Testis (tissue), 3 donors: Measurements from ENCODE around the gene CYTH4. TPM values are rescaled to one million over a fixed set of nuclear protein-coding genes. Genes with fewer than 3 reads are reported as not detected.

ENCODE experiments used
- DNase-seq: peaks from one replicate; pipeline ENCODE4 v3.0.0-alpha.2; 2019
- H3K27ac ChIP-seq, 2 donors: fragments of 200-600 bp; sonication (generic); one replicate each; pipeline ENCODE4 v1.5.1; 2019
- H3K27me3 ChIP-seq: fragments of 200-600 bp; sonication (generic); one replicate; pipeline ENCODE4 v1.5.1; 2019
- H3K36me3 ChIP-seq: fragments of 200-600 bp; sonication (generic); one replicate; pipeline ENCODE4 v1.5.1; 2017; ENCODE audit warnings: low read depth; ENCODE audit errors: missing control alignments
- H3K4me1 ChIP-seq: fragments of 200-600 bp; sonication (generic); one replicate; pipeline ENCODE4 v1.5.1; 2019
- H3K4me3 ChIP-seq, 2 donors: fragments of 200-600 bp; sonication (generic); one replicate each; pipeline ENCODE4 v1.5.1; 2017 to 2019
- H3K9me3 ChIP-seq: fragments of 200-600 bp; sonication (generic); one replicate; pipeline ENCODE4 v1.5.1; 2017
- POLR2A ChIP-seq: fragments of 450-650 bp; IDR thresholded peaks from one replicate; pipeline ENCODE4 v1.6.1; 2017; ENCODE audit warnings: antibody characterized with exemption, mild to moderate bottlenecking, moderate library complexity
- WGBS, 2 donors: methylation state at CpG; one replicate each; pipeline ENCODE4 v1.1.5; 2018; 5-methylcytosine and 5-hydroxymethylcytosine counted together
- intact Hi-C: fragments of 100-400 bp; cut with DNase I; formaldehyde crosslinking; loops from one replicate; pipeline ENCODE4 v1.15.1; 2023; ENCODE audit warnings: low total_unique reads
- polyA plus RNA-seq: library from polyadenylated mRNA; stranded (reverse); fragments of 350-450 nt; fragmentation: Illumina TruSeq; extraction: RNeasy Lipid Tissue Mini Kit (QIAGEN cat#74804); gene quantifications from one replicate; pipeline ENCODE4 v1.2.3, GENCODE V29; 2014; ENCODE audit warnings: low read depth, low replicate concordance; ENCODE audit not compliant: insufficient read depth
- total RNA-seq, 2 donors: library from RNA; depleted of rRNA; stranded (reverse); fragments of >200 nt; gene quantifications; one replicate each; pipeline ENCODE4 v1.2.3, GENCODE V29; 2016
- TF ChIP-seq, protein P1 (sequence below), 3 experiments: fragments of 450-650 bp in 2 of 3; fragments of 200-600 bp in 1 of 3; sonication (generic) in 1 of 3; IDR thresholded peaks; one replicate each; pipeline ENCODE4 v1.5.1; 2016 to 2019; ENCODE audit warnings: antibody characterized with exemption in 3 of 3, mild to moderate bottlenecking in 2 of 3, moderate library complexity in 1 of 3

The CYTH4 gene
- total and polyA plus RNA-seq, 3 donors from 2014 or later: 2.7 to 7.2 (median 6.8) TPM

DNA sequence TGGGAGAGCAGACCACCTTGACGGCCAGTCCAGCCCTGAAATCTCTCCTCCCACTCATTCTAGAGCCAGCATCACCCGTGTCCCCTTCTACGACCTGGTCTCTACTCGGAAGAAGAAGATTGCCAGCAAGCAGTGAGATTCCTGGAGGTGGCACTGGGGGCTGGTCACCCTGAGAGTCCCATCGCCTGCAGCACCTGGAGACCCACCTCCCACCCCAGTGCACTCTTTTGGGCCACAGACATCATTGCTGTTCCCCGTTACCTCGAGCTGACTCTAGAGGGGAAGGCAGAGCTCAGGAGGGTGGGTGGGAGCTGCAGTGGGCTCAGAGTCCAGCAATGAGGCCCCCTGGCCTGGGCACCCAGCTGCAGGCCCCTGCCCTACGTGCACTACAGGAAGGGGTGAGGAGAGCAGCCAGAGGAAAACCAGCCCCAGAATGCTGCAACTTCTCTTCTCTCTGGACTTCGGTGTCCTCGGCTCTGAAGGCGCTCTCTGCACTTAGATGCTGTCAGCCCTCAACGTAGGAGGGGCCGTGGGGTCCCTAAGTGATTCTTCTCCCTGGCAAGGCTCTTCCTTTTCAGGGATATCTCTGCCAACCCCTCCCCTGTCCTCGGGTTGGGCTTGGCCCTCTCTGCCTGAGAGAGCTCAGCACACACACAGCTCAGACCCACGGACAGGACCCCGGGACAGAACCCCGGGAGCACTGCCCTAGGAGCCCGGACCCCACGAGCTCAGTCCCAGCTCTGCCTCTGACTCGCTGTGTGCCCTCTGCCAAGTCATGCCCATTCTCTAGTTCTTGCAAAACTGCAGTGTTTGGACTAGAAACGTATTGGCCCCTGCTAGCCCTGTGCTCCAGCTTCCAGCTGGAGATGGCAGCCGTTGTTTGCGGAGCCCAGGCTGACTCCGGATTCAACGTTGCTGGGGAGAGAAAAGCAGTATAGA, 31.3 kb downstream of the CYTH4 start:
- intact Hi-C loops: loop anchor here (10.0 kb wide), 1 partner anchor 111 kb away; the partner anchor contains the start of gene ELFN2
- Histone ChIP-seq H3K9me3 (no peaks in the 10 kb centered on the region), H3K27ac (no peak overlapping the region), H3K4me1 (no peaks in the 10 kb centered on the region), H3K4me3 (no peak overlapping the region), H3K36me3 (no peaks in the 10 kb centered on the region), H3K27me3 (no peaks in the 10 kb centered on the region)
- 42 to 79% methylated on average over 21 to 25 of the region's 25 CpGs for WGBS, 2 donors
- TF ChIP-seq, protein P1, sequence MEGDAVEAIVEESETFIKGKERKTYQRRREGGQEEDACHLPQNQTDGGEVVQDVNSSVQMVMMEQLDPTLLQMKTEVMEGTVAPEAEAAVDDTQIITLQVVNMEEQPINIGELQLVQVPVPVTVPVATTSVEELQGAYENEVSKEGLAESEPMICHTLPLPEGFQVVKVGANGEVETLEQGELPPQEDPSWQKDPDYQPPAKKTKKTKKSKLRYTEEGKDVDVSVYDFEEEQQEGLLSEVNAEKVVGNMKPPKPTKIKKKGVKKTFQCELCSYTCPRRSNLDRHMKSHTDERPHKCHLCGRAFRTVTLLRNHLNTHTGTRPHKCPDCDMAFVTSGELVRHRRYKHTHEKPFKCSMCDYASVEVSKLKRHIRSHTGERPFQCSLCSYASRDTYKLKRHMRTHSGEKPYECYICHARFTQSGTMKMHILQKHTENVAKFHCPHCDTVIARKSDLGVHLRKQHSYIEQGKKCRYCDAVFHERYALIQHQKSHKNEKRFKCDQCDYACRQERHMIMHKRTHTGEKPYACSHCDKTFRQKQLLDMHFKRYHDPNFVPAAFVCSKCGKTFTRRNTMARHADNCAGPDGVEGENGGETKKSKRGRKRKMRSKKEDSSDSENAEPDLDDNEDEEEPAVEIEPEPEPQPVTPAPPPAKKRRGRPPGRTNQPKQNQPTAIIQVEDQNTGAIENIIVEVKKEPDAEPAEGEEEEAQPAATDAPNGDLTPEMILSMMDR (IDR thresholded peaks at IDR 0.05): no peak
- no peak for DNase-seq

DNA sequence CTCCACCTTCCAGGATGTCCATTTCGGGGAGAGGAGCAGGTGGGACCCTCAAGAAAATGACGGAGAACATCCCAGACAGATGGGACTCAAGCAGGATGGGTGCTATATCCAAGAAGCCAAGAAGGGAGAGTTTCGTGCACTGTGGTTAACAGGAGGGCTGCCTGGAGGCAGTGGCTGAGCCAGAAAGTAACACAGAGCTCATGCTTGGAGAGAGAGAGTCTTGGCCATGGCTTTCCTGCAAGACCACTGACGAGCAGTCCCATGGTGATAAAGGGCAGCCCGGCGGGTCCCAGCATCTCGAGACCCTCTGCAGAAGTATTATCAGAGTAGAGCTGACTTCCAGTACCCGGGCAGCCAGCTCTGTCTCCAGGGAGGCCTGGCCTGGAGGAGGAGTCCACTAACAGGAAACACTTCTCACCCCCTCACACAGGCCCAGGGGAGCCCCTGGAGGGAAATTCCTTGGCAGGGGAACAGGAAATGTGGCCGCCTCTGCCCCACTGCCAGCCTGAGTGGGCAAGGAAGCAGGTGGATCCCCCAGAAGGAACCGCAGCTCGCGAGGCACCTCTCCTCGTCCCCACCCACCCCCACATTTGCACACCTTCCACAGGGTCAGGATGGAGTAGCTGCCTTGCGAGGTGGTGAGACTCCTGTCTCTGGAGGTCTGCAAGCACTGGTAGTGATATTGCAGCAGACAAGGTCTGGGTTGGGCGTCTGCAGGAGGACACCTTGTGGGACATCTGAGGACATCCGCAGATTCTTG, 32.2 kb downstream of the CYTH4 start:
- DNase-seq: no peak
- TF ChIP-seq, protein P1 (IDR thresholded peaks at IDR 0.05): no peak
- no peak for TF ChIP-seq POLR2A
- no peaks in the 10 kb centered on the region for H3K27me3 ChIP-seq

DNA sequence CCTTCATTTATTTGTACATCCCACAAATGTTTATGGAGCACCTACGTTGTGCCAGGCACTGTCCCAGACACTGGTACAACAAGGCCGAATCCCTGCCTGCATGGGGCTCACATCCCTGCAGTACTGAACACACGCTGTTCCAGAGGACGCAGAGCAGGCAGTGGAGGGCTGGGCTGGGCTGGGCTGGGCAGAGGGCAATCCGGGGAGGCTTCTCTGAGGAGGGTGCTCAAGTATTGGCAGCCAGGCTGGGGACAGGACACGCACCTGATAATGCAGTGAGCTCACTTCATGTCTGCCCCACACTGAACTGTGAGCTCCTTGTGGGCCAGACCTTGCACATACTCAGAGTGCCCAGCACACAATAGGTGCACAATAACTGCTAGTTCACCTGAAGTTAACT, 34.1 kb downstream of the CYTH4 start:
- Histone ChIP-seq H3K36me3 (no peaks in the 10 kb centered on the region), H3K4me1 (no peaks in the 10 kb centered on the region), H3K9me3 (no peaks in the 10 kb centered on the region), H3K27me3 (no peaks in the 10 kb centered on the region), H3K4me3 (no peak overlapping the region), H3K27ac (no peak overlapping the region)
- intact Hi-C loops: loop anchor here (10.0 kb wide), 1 partner anchor 108 kb away; the partner anchor contains the start of gene ELFN2
- 79 to 87% methylated on average over 4 to 5 of the region's 6 CpGs for WGBS, 2 donors
- DNase-seq: no peak
- TF ChIP-seq, protein P1 (IDR thresholded peaks at IDR 0.05): no peak
- no peak for TF ChIP-seq POLR2A

More for the DNA sequence above, 32.2 kb downstream of the CYTH4 start:
- WGBS, 2 donors: 65 to 75% methylated on average over 11 of the region's 16 CpGs
- Histone ChIP-seq H3K4me3 (no peak overlapping the region), H3K9me3 (no peaks in the 10 kb centered on the region), H3K27ac (no peak overlapping the region), H3K36me3 (no peaks in the 10 kb centered on the region), H3K4me1 (no peaks in the 10 kb centered on the region)
- intact Hi-C loops: loop anchor here (10.0 kb wide), 1 partner anchor 110 kb away; the partner anchor contains the start of gene ELFN2

DNA sequence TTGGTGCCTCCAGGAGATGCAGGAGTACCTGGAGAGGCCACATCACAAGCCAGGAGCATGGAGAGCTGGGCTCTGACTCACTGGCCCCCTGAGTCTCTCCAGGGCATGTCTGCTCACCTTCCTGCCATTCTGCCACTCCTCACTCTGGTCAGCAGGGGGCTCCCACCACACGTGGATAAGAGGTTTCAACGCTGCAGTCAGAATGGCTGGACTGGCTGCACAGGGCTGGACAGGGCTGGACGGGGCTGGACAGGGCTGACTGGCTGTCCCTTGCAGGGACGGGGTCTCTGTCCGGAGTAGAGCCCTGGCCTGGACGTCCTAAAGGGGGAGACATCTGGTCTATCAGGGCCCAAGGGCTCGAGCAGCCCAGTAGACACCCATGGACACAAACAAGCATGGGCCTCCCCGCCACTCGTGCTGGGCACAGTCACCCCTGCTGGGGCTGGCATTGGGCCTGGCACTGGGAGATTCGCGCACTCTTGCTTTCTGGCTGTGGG, 34.6 kb downstream of the CYTH4 start:
- TF ChIP-seq, protein P1 (IDR thresholded peaks at IDR 0.05): peak; percentile 59 to 76 (median 63)
- no peak for TF ChIP-seq POLR2A
- Histone ChIP-seq H3K27ac (no peak overlapping the region), H3K4me1 (no peaks in the 10 kb centered on the region), H3K4me3 (no peak overlapping the region), H3K9me3 (no peaks in the 10 kb centered on the region), H3K27me3 (no peaks in the 10 kb centered on the region), H3K36me3 (no peaks in the 10 kb centered on the region)
- 38% methylated on average over 11 of the region's 11 CpGs for WGBS, 2 donors
- intact Hi-C loops: loop anchor here (10.0 kb wide), 1 partner anchor 108 kb away; the partner anchor contains the start of gene ELFN2
- peak; percentile 82 for DNase-seq
